ENCODE measurements around the gene CALB2. TPM values are rescaled to one million over a fixed set of nuclear protein-coding genes. Genes with fewer than 3 reads are reported as not detected.

CALB2 gene
- total RNA-seq, 1 donor from 2014 or later = 1.6 TPM

DNA sequence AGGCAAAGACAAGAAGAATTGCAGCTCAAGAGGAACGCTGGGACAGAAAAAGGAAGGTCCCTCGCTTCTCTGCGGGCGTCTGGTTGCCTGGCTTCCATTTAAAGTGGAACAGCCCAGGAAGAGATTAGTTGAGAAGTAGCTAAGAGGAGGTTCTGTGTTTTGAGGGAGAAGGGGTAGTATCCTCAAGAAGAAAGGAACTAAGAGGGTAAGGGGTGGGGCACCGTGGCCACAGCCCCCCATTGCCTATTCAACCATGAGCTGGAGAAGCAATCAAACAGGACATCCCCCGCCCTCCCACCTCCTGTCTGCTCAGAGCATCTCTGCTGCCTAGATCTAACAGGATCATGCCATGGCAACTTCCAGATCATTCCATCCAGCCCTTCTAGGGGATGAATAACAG lies 18.1 kb upstream of the CALB2 start:
- H3K9me3 ChIP-seq = no peaks in the 10 kb centered on the region
- no peak for DNase-seq
- no peaks in the 10 kb centered on the region for H3K4me1 ChIP-seq
- TF ChIP-seq, protein P1, sequence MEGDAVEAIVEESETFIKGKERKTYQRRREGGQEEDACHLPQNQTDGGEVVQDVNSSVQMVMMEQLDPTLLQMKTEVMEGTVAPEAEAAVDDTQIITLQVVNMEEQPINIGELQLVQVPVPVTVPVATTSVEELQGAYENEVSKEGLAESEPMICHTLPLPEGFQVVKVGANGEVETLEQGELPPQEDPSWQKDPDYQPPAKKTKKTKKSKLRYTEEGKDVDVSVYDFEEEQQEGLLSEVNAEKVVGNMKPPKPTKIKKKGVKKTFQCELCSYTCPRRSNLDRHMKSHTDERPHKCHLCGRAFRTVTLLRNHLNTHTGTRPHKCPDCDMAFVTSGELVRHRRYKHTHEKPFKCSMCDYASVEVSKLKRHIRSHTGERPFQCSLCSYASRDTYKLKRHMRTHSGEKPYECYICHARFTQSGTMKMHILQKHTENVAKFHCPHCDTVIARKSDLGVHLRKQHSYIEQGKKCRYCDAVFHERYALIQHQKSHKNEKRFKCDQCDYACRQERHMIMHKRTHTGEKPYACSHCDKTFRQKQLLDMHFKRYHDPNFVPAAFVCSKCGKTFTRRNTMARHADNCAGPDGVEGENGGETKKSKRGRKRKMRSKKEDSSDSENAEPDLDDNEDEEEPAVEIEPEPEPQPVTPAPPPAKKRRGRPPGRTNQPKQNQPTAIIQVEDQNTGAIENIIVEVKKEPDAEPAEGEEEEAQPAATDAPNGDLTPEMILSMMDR (IDR thresholded peaks at IDR 0.05) = no peak
- no peak overlapping the region for H3K4me3 ChIP-seq
- ATAC-seq = no peak
- intact Hi-C loops (cut with DNase I) = no loop called here
- H3K27ac ChIP-seq = no peak overlapping the region
- H3K36me3 ChIP-seq = no peaks in the 10 kb centered on the region
- peaks cover 18% of the 10 kb centered on the region for H3K27me3 ChIP-seq (ENCODE audit: low read depth)

DNA sequence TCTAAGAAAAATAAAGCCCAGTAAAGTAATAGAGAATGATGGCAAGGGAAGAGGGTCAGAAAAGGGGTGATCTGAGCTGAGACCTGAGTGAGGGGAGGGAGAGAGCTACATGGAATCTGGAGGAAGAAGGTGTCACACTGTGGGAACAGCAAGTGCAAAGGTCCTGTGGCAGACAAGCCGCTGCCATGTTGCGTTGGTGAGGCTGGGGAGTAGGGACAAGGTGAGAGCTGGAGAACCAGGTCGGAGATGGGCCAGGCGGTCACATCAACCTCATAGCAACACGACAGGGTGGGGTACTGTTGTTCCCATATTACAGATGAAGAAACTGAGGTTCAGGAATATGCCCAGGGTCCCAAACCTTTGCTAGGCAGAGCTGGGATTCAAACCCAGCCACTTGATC lies 16.6 kb upstream of the CALB2 start:
- TF ChIP-seq, protein P1 (IDR thresholded peaks at IDR 0.05) = no peak
- Histone ChIP-seq H3K36me3 (no peaks in the 10 kb centered on the region), H3K27me3 (ENCODE audit: low read depth) (peaks cover 18% of the 10 kb centered on the region), H3K4me1 (no peaks in the 10 kb centered on the region), H3K27ac (no peak overlapping the region), H3K9me3 (no peaks in the 10 kb centered on the region), H3K4me3 (no peak overlapping the region)
- DNase-seq = no peak
- ATAC-seq = no peak
- intact Hi-C loops (cut with DNase I) = no loop called here

DNA sequence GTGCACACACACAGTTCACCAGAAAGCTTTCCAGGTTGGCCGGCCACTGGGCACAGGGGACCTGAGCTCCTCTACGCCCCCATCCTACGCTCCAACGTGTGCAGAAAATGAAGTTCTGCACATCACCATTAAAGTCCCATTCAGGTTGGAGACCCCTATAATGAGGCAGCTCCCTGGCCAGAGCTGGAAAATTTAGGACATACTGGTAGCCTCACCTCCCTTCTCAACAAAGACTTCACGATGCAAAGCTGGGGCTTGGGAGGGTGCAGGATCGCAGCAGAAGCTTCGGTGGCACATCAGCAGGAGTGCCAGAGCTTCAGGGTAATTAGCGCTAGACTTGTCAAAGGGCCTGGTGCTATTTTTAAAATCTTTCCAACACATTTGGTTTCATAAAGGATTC lies 15.4 kb upstream of the CALB2 start:
- H3K4me1 ChIP-seq = no peaks in the 10 kb centered on the region
- peaks cover 14% of the 10 kb centered on the region for H3K27me3 ChIP-seq (ENCODE audit: low read depth)
- no peak overlapping the region for H3K27ac ChIP-seq
- intact Hi-C loops (cut with DNase I) = no loop called here
- ATAC-seq (no peak), DNase-seq (no peak)
- no peaks in the 10 kb centered on the region for H3K36me3 ChIP-seq
- TF ChIP-seq, protein P1 (IDR thresholded peaks at IDR 0.05) = no peak
- H3K4me3 ChIP-seq = no peak overlapping the region
- H3K9me3 ChIP-seq = no peaks in the 10 kb centered on the region

DNA sequence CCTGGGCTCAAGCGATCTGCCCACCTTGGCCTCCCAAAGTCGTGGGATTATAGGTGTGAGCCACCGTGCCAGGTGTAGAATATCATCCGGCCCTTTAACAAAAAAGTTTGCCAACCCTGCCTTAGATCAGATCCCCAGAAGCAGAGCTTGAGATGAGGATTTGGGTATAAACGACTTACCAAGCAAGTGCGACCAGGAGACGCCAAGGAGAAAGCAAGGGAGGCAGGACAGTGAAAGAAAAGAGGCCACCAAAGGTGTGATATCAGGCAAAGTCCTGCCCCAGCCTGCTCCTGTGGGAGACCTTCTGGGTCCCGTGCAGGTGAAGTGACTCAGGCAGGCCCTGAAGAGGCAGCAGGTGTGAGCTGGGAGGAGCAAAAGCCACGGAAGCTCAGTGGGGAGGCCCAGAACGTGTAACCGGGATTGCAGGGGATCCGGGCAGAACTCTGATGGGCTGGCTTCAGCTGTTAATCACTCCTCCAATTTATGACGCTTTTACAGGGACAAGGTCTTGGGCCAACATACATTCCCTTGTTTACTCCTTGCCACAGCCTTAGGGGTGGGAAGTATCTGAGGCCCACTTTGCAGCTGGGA lies 14.1 kb upstream of the CALB2 start:
- Histone ChIP-seq H3K4me3 (no peak overlapping the region), H3K36me3 (no peaks in the 10 kb centered on the region), H3K9me3 (no peaks in the 10 kb centered on the region), H3K27me3 (ENCODE audit: low read depth) (peaks cover 5% of the 10 kb centered on the region), H3K27ac (no peak overlapping the region), H3K4me1 (no peaks in the 10 kb centered on the region)
- intact Hi-C loops (cut with DNase I) = no loop called here
- ATAC-seq = no peak
- TF ChIP-seq, protein P1 (IDR thresholded peaks at IDR 0.05) = no peak
- no peak for DNase-seq

DNA sequence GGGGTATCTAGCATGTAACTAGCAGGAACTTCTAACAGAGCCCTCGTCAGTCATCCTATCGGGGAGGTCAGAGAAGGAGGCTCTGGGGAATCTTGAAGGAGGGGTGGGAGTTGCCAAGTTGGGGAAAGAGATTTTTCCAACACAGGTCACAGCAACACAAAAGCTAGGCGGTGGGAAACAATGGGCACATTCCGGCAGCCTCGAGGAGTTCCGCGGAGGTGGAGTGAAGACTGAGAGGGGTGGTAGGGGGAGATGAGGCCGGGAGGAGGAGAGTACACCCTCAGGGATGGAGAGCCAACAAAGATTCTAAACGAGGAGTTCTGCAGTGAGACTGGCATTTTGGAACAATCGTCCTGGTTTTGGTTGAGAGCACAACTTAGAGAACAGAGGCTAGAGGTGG lies 13.5 kb upstream of the CALB2 start:
- Histone ChIP-seq H3K27ac (no peak overlapping the region), H3K4me3 (no peak overlapping the region), H3K4me1 (no peaks in the 10 kb centered on the region), H3K9me3 (no peaks in the 10 kb centered on the region), H3K27me3 (ENCODE audit: low read depth) (no peaks in the 10 kb centered on the region), H3K36me3 (no peaks in the 10 kb centered on the region)
- ATAC-seq (no peak), DNase-seq (no peak)
- TF ChIP-seq, protein P1 (IDR thresholded peaks at IDR 0.05) = no peak
- intact Hi-C loops (cut with DNase I) = no loop called here

Data from lower lobe of right lung (tissue), 2 donors.